ENCODE data around the gene NDUFB10.

NDUFB10 gene

DNA sequence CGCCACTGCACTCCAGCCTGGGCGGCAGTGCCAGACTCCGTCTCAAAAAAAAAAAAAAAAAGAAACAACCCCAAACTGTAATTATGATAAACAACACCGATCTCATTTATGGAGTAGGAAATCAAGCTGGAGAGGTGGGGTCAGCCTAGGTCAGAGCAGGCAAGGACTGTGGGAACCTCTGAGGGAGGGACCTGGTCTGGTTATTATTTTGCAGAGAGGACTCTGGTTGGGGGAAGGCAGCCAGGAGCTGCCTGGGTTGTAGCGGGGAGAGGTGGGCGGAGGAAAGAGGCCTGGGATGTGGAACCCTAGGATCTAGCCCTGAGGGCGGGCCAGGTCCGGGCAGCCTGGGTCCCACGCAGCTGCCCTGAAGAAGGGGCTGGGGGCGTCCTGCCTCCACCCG lies 30.2 kb upstream of the NDUFB10 start:
- TF ChIP-seq CTCF (IDR thresholded peaks at IDR 0.05; ENCODE audit: borderline replicate concordance, insufficient read depth, low read depth, low read length) = no peak
- H3K4me3 ChIP-seq (ENCODE audit: low read depth, low read length) = peak overlapping the region; percentile 42

DNA sequence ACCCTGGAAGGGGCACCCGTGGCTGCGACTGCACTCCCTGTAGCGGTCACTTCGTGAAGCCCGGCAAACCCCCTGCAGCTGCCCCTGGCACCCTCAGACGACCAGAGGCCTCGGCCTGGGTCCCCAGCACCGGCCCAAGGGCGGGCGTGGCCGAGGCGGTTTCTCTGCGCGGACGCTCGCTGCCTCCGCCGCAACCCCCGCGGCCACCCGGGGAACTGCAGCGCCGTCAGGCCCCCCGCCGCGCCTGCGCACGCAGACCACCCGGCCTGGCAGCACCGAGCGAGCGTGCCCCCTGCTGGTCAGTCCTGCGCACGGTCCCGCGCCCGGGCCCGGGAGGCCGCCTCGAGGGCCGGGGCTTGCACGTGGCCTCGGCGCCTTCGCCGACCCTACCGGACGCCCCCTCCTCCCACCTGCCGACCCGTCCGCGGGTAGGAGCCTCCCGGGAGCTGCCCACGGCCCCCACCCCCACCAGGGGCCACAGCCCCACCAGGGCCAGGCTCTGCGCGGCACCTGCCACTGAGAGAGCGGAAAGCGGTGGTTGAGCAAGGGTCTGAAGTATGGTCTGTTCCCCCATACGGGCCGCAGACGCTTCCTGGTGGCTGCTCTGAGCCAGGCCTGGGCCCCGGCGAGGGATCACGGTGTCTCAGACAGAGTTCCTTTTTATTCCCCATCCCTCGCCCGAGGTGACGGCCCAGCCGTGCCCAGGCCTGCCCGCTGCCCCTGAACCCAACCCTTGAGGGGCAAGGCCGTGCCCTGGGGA lies 29.6 kb upstream of the NDUFB10 start:
- peak; percentile 98 for TF ChIP-seq CTCF (IDR thresholded peaks at IDR 0.05; ENCODE audit: borderline replicate concordance, insufficient read depth, low read depth, low read length)
- H3K4me3 ChIP-seq (ENCODE audit: low read depth, low read length) = peak overlapping the region; percentile 42

DNA sequence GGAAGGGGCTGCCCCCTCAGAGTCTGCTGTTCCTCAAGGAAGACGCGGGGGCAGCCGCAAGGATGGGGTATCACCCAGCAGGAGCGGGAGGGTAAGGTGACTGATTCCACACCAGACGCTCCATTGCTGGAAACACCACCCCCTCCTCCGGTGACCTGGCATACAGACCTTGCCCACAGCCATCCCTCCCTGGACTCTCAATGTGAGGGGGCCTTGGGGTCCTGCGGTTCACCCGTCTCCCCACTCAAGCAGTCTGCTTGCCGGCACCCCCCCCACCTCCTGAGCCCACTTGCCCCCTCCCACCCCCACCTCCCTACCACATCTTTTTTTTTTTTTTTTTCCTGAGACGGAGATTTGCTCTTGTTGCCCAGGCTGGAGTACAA lies 29.0 kb upstream of the NDUFB10 start:
- TF ChIP-seq CTCF (IDR thresholded peaks at IDR 0.05; ENCODE audit: borderline replicate concordance, insufficient read depth, low read depth, low read length) = no peak
- H3K4me3 ChIP-seq (ENCODE audit: low read depth, low read length) = no peak overlapping the region

GRCh38 chr16:1932050-1933028 lies 27.0 kb upstream of the NDUFB10 start:
- no peak for TF ChIP-seq CTCF (IDR thresholded peaks at IDR 0.05; ENCODE audit: borderline replicate concordance, insufficient read depth, low read depth, low read length)
- no peak overlapping the region for H3K4me3 ChIP-seq (ENCODE audit: low read depth, low read length)

- no peak for TF ChIP-seq CTCF (IDR thresholded peaks at IDR 0.05; ENCODE audit: borderline replicate concordance, insufficient read depth, low read depth, low read length)
- no peak overlapping the region for H3K4me3 ChIP-seq (ENCODE audit: low read depth, low read length)
These were observed 26.2 kb upstream of the NDUFB10 start for GRCh38 chr16:1933097-1933661.

- no peak for TF ChIP-seq CTCF (IDR thresholded peaks at IDR 0.05; ENCODE audit: borderline replicate concordance, insufficient read depth, low read depth, low read length)
- no peak overlapping the region for H3K4me3 ChIP-seq (ENCODE audit: low read depth, low read length)
These were observed 22.3 kb upstream of the NDUFB10 start for GRCh38 chr16:1936945-1937479.
